ENCODE data around the gene FTCDNL1. TPM values are rescaled to one million over a fixed set of nuclear protein-coding genes. Genes with fewer than 3 reads are reported as not detected.

The FTCDNL1 gene
- total and polyA plus RNA-seq, 2 of the 13 experiments (the other 11 are each of a cell fraction or from before 2014, with no cell fraction given): 0.98 to 1.4 TPM

- TF ChIP-seq KIAA2018 (CRISPR knock-in tag; IDR thresholded peaks at IDR 0.05; ENCODE audit: borderline replicate concordance) (no peak), ZNF792 (CRISPR knock-in tag; IDR thresholded peaks at IDR 0.05) (0 out of 2 replicates have a peak, but pooled peaks have one; percentile 51), TFDP2 (CRISPR knock-in tag; IDR thresholded peaks at IDR 0.05) (peak; percentile 30; the same call in 1 of the 2 replicates), RCOR2 (CRISPR knock-in tag; IDR thresholded peaks at IDR 0.05) (peak; percentile 71; the same call in 1 of the 2 replicates), ZNF687 (CRISPR knock-in tag; IDR thresholded peaks at IDR 0.05) (no peak), TSC22D2 (CRISPR knock-in tag; IDR thresholded peaks at IDR 0.05; ENCODE audit: borderline replicate concordance) (no peak), ZNF143 (CRISPR knock-in tag; IDR thresholded peaks at IDR 0.05) (no peak), ZFP90 (CRISPR knock-in tag; IDR thresholded peaks at IDR 0.05; ENCODE audit: borderline replicate concordance) (no peak), PATZ1 (CRISPR knock-in tag; IDR thresholded peaks at IDR 0.05) (0 out of 2 replicates have a peak, but pooled peaks have one; percentile 32), HMGA1 (CRISPR knock-in tag; conservative IDR thresholded peaks at IDR 0.05) (no peak), ZNF331 (CRISPR knock-in tag; IDR thresholded peaks at IDR 0.05) (peak; percentile 94), HIVEP1 (CRISPR knock-in tag; IDR thresholded peaks at IDR 0.05) (no peak)
These were observed 112.1 kb downstream of the FTCDNL1 start (continued) for GRCh38 chr2:199738727-199739412.
